ENCODE measurements around the gene CLDN5.

- TF ChIP-seq POLR2A (IDR thresholded peaks at IDR 0.05), result no peak
- TF ChIP-seq, protein P1, sequence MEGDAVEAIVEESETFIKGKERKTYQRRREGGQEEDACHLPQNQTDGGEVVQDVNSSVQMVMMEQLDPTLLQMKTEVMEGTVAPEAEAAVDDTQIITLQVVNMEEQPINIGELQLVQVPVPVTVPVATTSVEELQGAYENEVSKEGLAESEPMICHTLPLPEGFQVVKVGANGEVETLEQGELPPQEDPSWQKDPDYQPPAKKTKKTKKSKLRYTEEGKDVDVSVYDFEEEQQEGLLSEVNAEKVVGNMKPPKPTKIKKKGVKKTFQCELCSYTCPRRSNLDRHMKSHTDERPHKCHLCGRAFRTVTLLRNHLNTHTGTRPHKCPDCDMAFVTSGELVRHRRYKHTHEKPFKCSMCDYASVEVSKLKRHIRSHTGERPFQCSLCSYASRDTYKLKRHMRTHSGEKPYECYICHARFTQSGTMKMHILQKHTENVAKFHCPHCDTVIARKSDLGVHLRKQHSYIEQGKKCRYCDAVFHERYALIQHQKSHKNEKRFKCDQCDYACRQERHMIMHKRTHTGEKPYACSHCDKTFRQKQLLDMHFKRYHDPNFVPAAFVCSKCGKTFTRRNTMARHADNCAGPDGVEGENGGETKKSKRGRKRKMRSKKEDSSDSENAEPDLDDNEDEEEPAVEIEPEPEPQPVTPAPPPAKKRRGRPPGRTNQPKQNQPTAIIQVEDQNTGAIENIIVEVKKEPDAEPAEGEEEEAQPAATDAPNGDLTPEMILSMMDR (IDR thresholded peaks at IDR 0.05 in 4 of 5, conservative IDR thresholded peaks at IDR 0.05 in 1 of 5), result no peak
Observed at GRCh38 chr22:19543970-19544708, 19.9 kb upstream of the CLDN5 start.
